ENCODE results near the gene KMO.

GRCh38 chr1:241551759-241552638, 19.8 kb downstream of the KMO start:
- no peak for TF ChIP-seq ZNF660 (CRISPR knock-in tag; IDR thresholded peaks at IDR 0.05; ENCODE audit: borderline replicate concordance, low read depth)
- TF ChIP-seq CTCF (CRISPR knock-in tag; IDR thresholded peaks at IDR 0.05) = no peak
- no peak for TF ChIP-seq GLI4 (CRISPR knock-in tag; IDR thresholded peaks at IDR 0.05; ENCODE audit: borderline replicate concordance)

Measured in HepG2 (cell line).